ENCODE results near the gene IGSF23. TPM values are rescaled to one million over a fixed set of nuclear protein-coding genes. Genes with fewer than 3 reads are reported as not detected.
A peak's percentile ranks its signal among the peaks of the same experiment; 100 is the strongest.

IGSF23 gene
- total and polyA plus RNA-seq, 2 of the 13 experiments (the other 11 are each of a cell fraction or from before 2014, with no cell fraction given): 2.3 to 8.8 TPM

DNA sequence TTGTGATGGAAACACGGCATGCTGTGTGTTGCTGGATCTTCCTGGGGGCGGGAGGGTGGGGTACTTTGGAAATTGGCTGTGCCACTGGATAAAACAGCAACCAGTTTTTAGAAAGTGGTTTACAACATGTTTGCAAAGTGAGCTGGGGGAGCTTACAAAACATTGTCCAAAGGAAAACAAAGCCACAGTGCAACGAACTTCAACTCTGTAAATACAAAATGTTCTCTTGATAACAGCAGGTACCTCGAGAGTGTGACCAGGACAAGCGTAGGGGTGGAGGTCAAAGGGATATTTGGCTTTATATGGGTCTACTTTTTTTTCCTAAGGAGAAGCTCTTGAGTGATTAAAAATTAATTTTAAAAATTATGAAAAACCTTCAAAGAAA, 2.5 kb downstream of the IGSF23 start (continued):
- TF ChIP-seq, protein P1, sequence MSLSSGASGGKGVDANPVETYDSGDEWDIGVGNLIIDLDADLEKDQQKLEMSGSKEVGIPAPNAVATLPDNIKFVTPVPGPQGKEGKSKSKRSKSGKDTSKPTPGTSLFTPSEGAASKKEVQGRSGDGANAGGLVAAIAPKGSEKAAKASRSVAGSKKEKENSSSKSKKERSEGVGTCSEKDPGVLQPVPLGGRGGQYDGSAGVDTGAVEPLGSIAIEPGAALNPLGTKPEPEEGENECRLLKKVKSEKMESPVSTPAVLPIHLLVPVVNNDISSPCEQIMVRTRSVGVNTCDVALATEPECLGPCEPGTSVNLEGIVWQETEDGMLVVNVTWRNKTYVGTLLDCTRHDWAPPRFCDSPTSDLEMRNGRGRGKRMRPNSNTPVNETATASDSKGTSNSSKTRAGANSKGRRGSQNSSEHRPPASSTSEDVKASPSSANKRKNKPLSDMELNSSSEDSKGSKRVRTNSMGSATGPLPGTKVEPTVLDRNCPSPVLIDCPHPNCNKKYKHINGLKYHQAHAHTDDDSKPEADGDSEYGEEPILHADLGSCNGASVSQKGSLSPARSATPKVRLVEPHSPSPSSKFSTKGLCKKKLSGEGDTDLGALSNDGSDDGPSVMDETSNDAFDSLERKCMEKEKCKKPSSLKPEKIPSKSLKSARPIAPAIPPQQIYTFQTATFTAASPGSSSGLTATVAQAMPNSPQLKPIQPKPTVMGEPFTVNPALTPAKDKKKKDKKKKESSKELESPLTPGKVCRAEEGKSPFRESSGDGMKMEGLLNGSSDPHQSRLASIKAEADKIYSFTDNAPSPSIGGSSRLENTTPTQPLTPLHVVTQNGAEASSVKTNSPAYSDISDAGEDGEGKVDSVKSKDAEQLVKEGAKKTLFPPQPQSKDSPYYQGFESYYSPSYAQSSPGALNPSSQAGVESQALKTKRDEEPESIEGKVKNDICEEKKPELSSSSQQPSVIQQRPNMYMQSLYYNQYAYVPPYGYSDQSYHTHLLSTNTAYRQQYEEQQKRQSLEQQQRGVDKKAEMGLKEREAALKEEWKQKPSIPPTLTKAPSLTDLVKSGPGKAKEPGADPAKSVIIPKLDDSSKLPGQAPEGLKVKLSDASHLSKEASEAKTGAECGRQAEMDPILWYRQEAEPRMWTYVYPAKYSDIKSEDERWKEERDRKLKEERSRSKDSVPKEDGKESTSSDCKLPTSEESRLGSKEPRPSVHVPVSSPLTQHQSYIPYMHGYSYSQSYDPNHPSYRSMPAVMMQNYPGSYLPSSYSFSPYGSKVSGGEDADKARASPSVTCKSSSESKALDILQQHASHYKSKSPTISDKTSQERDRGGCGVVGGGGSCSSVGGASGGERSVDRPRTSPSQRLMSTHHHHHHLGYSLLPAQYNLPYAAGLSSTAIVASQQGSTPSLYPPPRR (CRISPR knock-in tag; IDR thresholded peaks at IDR 0.05; ENCODE audit: borderline replicate concordance): 0 out of 2 replicates have a peak, but pooled peaks have one; percentile 30
- TF ChIP-seq ZNF570 (CRISPR knock-in tag; IDR thresholded peaks at IDR 0.05; ENCODE audit: borderline replicate concordance) (no peak), SOX5 (CRISPR knock-in tag; IDR thresholded peaks at IDR 0.05; ENCODE audit: borderline replicate concordance) (peak; percentile 74; the same call in 1 of the 2 replicates), ZNF335 (CRISPR knock-in tag; IDR thresholded peaks at IDR 0.05) (no peak), NPAS2 (CRISPR knock-in tag; IDR thresholded peaks at IDR 0.05; ENCODE audit: borderline replicate concordance) (no peak), FOXM1 (CRISPR knock-in tag; IDR thresholded peaks at IDR 0.05) (no peak), ZMYM2 (CRISPR knock-in tag; IDR thresholded peaks at IDR 0.05) (no peak)
- TF ChIP-seq, protein P2, sequence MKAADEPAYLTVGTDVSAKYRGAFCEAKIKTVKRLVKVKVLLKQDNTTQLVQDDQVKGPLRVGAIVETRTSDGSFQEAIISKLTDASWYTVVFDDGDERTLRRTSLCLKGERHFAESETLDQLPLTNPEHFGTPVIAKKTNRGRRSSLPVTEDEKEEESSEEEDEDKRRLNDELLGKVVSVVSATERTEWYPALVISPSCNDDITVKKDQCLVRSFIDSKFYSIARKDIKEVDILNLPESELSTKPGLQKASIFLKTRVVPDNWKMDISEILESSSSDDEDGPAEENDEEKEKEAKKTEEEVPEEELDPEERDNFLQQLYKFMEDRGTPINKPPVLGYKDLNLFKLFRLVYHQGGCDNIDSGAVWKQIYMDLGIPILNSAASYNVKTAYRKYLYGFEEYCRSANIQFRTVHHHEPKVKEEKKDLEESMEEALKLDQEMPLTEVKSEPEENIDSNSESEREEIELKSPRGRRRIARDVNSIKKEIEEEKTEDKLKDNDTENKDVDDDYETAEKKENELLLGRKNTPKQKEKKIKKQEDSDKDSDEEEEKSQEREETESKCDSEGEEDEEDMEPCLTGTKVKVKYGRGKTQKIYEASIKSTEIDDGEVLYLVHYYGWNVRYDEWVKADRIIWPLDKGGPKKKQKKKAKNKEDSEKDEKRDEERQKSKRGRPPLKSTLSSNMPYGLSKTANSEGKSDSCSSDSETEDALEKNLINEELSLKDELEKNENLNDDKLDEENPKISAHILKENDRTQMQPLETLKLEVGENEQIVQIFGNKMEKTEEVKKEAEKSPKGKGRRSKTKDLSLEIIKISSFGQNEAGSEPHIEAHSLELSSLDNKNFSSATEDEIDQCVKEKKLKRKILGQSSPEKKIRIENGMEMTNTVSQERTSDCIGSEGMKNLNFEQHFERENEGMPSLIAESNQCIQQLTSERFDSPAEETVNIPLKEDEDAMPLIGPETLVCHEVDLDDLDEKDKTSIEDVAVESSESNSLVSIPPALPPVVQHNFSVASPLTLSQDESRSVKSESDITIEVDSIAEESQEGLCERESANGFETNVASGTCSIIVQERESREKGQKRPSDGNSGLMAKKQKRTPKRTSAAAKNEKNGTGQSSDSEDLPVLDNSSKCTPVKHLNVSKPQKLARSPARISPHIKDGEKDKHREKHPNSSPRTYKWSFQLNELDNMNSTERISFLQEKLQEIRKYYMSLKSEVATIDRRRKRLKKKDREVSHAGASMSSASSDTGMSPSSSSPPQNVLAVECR (CRISPR knock-in tag; IDR thresholded peaks at IDR 0.05; ENCODE audit: borderline replicate concordance): no peak
- TF ChIP-seq, protein P3, sequence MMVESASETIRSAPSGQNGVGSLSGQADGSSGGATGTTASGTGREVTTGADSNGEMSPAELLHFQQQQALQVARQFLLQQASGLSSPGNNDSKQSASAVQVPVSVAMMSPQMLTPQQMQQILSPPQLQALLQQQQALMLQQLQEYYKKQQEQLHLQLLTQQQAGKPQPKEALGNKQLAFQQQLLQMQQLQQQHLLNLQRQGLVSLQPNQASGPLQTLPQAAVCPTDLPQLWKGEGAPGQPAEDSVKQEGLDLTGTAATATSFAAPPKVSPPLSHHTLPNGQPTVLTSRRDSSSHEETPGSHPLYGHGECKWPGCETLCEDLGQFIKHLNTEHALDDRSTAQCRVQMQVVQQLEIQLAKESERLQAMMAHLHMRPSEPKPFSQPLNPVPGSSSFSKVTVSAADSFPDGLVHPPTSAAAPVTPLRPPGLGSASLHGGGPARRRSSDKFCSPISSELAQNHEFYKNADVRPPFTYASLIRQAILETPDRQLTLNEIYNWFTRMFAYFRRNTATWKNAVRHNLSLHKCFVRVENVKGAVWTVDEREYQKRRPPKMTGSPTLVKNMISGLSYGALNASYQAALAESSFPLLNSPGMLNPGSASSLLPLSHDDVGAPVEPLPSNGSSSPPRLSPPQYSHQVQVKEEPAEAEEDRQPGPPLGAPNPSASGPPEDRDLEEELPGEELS (CRISPR knock-in tag; IDR thresholded peaks at IDR 0.05): peak; percentile 78
- TF ChIP-seq, protein P4, sequence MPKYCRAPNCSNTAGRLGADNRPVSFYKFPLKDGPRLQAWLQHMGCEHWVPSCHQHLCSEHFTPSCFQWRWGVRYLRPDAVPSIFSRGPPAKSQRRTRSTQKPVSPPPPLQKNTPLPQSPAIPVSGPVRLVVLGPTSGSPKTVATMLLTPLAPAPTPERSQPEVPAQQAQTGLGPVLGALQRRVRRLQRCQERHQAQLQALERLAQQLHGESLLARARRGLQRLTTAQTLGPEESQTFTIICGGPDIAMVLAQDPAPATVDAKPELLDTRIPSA (CRISPR knock-in tag; IDR thresholded peaks at IDR 0.05; ENCODE audit: borderline replicate concordance): no peak
- TF ChIP-seq, protein P5, sequence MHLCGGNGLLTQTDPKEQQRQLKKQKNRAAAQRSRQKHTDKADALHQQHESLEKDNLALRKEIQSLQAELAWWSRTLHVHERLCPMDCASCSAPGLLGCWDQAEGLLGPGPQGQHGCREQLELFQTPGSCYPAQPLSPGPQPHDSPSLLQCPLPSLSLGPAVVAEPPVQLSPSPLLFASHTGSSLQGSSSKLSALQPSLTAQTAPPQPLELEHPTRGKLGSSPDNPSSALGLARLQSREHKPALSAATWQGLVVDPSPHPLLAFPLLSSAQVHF (CRISPR knock-in tag; IDR thresholded peaks at IDR 0.05): no peak
- TF ChIP-seq, protein P6, sequence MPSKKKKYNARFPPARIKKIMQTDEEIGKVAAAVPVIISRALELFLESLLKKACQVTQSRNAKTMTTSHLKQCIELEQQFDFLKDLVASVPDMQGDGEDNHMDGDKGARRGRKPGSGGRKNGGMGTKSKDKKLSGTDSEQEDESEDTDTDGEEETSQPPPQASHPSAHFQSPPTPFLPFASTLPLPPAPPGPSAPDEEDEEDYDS (CRISPR knock-in tag; IDR thresholded peaks at IDR 0.05): peak; percentile 43; the same call in 1 of the 2 replicates
